PC-9 (cell line): Measurements from ENCODE around the gene ZNF628. TPM values are rescaled to one million over a fixed set of nuclear protein-coding genes. Genes with fewer than 3 reads are reported as not detected.
A peak's percentile ranks its signal among the peaks of the same experiment; 100 is the strongest.

Source experiments
- BruUV-seq: library from RNA; stranded (reverse); fragments of 400-500 nt; replicated peaks from 2 replicates; lab custom pipeline; 2021; lab: Mats Ljungman, UMichigan
- CTCF ChIA-PET: fragments of 300-600 bp; sonication (Branson Sonifier 250); formaldehyde crosslinking; loops from one replicate; lab custom pipeline; 2022; ENCODE audit warnings: antibody characterized with exemption; lab: Charles Lee
- POLR2A ChIA-PET: fragments of 300-600 bp; sonication (Branson Sonifier 250); formaldehyde crosslinking; loops from one replicate; lab custom pipeline; 2022; ENCODE audit warnings: antibody characterized with exemption; ENCODE audit not compliant: unreplicated experiment; lab: Charles Lee
- DNase-seq, 2 experiments: peaks; one replicate each; pipeline versions ENCODE4 v3.0.0 to v3.0.0-alpha.2; 2015 to 2022; ENCODE audit warnings: mixed read lengths in 1 of 2
- H2AFZ ChIP-seq: fragments of 200-600 bp; sonication (generic); 2 replicates; pipeline ENCODE4 v1.8.1; 2017; ENCODE audit warnings: antibody characterized with exemption
- H3F3A ChIP-seq: fragments of 200-600 bp; sonication (generic); 2 replicates; pipeline ENCODE4 v1.8.1; 2017; ENCODE audit warnings: antibody characterized with exemption, mild to moderate bottlenecking, low read depth; ENCODE audit not compliant: insufficient read depth
- H3K27ac ChIP-seq: fragments of 200-600 bp; sonication (generic); 2 replicates; pipeline ENCODE4 v1.6.1; 2016; ENCODE audit warnings: mixed run types
- H3K27me3 ChIP-seq: fragments of 200-600 bp; sonication (generic); 2 replicates; pipeline ENCODE4 v1.6.1; 2016; ENCODE audit warnings: low read depth, mixed run types; ENCODE audit not compliant: insufficient read depth
- H3K36me3 ChIP-seq: fragments of 200-600 bp; sonication (generic); 2 replicates; pipeline ENCODE4 v1.6.1; 2016; ENCODE audit warnings: low read depth, mixed run types
- H3K4me1 ChIP-seq: fragments of 200-600 bp; sonication (generic); replicated peaks from 2 replicates; pipeline ENCODE4 v1.6.1; 2016; ENCODE audit warnings: mixed run types; ENCODE audit not compliant: insufficient read depth
- H3K4me2 ChIP-seq: fragments of 200-600 bp; sonication (generic); 2 replicates; pipeline ENCODE4 v1.6.1; 2017; ENCODE audit warnings: mixed run types
- H3K4me3 ChIP-seq: fragments of 200-600 bp; sonication (generic); 2 replicates; pipeline ENCODE4 v1.6.1; 2016; ENCODE audit warnings: mixed run types
- H3K79me2 ChIP-seq: fragments of 200-600 bp; sonication (generic); 2 replicates; pipeline ENCODE4 v1.6.1; 2017; ENCODE audit warnings: low read depth, mixed run types
- H3K9me2 ChIP-seq: fragments of 200-600 bp; sonication (generic); 2 replicates; pipeline ENCODE4 v1.8.1; 2017; ENCODE audit warnings: mild to moderate bottlenecking; ENCODE audit not compliant: insufficient read depth
- H3K9me3 ChIP-seq: fragments of 200-600 bp; sonication (generic); 2 replicates; pipeline ENCODE4 v1.8.1; 2016; ENCODE audit warnings: low read depth; ENCODE audit not compliant: insufficient read depth
- H4K20me1 ChIP-seq: fragments of 200-600 bp; sonication (generic); 2 replicates; pipeline ENCODE4 v1.8.1; 2017; ENCODE audit not compliant: insufficient read depth
- EZH2 ChIP-seq: fragments of 200-600 bp; sonication (generic); IDR thresholded peaks from 2 replicates; pipeline ENCODE4 v1.8.0; 2017; ENCODE audit warnings: antibody characterized with exemption, low read depth
- intact Hi-C: fragments of 100-400 bp; cut with micrococcal nuclease; formaldehyde crosslinking; loops from one replicate; pipeline ENCODE4 v1.10.0; 2022; ENCODE audit not compliant: unreplicated experiment
- total RNA-seq: library from RNA; stranded (reverse); gene quantifications from 2 replicates; pipeline ENCODE4 v1.2.3, GENCODE V29; 2021
- TF ChIP-seq, protein P1 (sequence below): fragments of 200-600 bp; sonication (generic); conservative IDR thresholded peaks from 2 replicates; pipeline ENCODE4 v1.6.1; 2017; ENCODE audit warnings: mixed run types, antibody characterized with exemption, mild to moderate bottlenecking, moderate library complexity

The ZNF628 gene
- total RNA-seq, 1 experiment from 2014 or later, result 19.3 TPM

DNA sequence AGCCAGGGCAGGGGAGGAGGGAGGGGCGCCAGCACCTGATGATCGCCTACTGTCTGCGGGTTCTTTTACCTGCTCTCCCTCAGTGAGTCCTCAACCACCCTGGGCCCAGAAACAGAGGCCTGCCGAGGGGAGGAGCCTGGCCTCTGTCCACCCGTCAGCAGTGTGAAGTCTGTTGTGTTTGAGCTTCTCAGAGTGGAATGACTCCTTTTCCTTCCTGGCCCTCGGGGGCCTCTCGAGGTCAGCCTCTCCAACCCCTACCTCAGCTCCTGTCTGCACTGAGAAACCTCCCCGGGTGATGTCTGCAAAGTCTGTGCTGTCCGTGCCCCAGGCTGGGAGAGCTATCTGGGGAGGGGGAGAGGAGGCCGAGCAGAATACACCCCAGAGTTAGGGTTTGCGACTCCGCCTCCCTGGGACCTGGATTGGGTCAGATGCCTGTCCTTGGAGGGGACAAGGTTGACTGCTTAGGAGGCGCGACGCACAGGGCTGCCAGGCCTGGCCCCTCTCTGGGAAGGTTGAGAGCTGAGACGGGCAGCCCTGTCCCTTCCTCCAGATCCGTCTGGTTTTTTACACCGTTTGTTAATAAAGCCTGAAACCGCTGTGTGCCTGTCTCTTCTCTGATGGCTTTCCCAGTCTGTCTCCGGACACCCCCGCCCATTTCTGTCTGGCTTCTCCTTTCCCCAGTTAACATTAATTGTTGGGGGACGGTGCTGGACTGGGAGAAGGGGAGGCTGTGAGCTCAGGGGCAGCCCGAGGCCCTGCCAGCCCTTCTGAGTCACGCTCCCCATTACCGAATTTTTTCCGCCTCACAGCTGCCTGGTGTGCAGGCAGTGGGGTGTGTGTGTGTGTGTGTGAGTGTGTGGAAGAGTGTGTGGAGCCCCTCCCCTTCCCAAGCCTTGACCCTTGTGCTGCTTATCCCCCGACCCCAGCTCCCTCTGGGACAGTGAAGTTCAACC is 10.8 kb downstream of the ZNF628 start:
- no peaks in the 10 kb centered on the region; the same call in 1 of the 2 replicates for H4K20me1 ChIP-seq
- 0 out of 2 replicates have a peak overlapping the region, but pooled peaks have one; percentile 2 for H3K27ac ChIP-seq
- intact Hi-C loops, result no loop called here
- ChIA-PET CTCF (interaction anchor here (0.6 to 1.0 kb wide), 5 partner anchors 11 to 1016 kb away, joined by 3 to 7 read pairs (median 4); no protein-coding TSS in a partner anchor), POLR2A (interaction anchor here (0.6 to 1.2 kb wide), 10 partner anchors 8 to 139 kb away, joined by 3 to 12 read pairs (median 5); partner anchors contain the start of genes ISOC2, ZNF628 and ZNF784)
- H3K9me3 ChIP-seq, result no peaks in the 10 kb centered on the region
- peaks cover 3% of the 10 kb centered on the region; the same call in 1 of the 2 replicates for H3K27me3 ChIP-seq
- peak overlapping the region; percentile 41 for H3K4me2 ChIP-seq
- H3K4me1 ChIP-seq, result peaks cover 21% of the 10 kb centered on the region
- H3F3A ChIP-seq, result peaks cover 22% of the 10 kb centered on the region; the same call in 1 of the 2 replicates
- TSS peak; percentile 21 for BruUV-seq
- no peak overlapping the region for H3K4me3 ChIP-seq
- H3K79me2 ChIP-seq, result no peaks in the 10 kb centered on the region; the same call in 1 of the 2 replicates
- H2AFZ ChIP-seq, result no peak overlapping the region
- H3K36me3 ChIP-seq, result no peaks in the 10 kb centered on the region
- no peaks in the 10 kb centered on the region for H3K9me2 ChIP-seq
- TF ChIP-seq EZH2, result no peak
- TF ChIP-seq, protein P1, sequence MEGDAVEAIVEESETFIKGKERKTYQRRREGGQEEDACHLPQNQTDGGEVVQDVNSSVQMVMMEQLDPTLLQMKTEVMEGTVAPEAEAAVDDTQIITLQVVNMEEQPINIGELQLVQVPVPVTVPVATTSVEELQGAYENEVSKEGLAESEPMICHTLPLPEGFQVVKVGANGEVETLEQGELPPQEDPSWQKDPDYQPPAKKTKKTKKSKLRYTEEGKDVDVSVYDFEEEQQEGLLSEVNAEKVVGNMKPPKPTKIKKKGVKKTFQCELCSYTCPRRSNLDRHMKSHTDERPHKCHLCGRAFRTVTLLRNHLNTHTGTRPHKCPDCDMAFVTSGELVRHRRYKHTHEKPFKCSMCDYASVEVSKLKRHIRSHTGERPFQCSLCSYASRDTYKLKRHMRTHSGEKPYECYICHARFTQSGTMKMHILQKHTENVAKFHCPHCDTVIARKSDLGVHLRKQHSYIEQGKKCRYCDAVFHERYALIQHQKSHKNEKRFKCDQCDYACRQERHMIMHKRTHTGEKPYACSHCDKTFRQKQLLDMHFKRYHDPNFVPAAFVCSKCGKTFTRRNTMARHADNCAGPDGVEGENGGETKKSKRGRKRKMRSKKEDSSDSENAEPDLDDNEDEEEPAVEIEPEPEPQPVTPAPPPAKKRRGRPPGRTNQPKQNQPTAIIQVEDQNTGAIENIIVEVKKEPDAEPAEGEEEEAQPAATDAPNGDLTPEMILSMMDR, result no peak
- peak; percentile 65 to 69 for DNase-seq

DNA sequence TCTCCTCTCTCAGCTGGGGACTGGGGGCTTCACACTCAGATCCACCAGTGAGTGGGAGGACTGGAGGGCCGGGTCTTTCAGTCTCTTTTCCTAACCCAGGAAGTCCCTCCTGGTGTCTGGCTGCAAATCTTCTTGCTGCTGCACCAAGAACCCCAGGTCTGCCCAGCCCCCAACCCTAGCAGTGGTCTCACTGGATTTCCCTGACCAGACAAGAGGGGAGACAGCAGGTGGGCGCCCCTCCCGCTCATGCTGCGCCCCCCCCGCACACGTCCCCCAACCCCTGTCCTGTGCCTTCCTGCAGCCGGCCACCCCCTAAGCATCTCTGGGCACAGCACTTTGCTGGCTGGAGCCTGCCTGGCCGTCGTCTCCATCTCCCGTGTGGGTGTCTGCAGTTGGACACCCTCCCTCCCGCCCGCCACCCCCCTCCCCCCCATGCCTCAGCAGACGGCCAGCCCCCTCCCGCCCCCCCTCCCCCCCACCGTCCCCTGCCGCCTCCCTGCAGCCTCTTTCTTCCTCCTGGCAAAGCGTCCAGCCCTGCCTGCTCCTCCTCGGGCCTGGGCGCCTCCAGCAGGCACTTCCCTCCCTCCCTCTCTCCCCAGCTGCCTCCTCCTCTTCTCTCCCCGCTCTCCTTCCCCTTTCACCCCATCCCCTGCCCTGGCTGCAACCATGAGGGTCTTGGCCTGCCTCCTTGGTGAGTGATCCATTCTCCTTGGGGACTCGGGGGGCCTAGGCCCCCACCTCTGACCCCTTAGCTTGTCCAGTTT is 11.7 kb downstream of the ZNF628 start, which contains the start of gene SSC5D:
TSS of gene SSC5D (plus strand) at position 513 of the 764 bp plus-strand sequence. CDS start at position 667, 154 bp downstream.
- TF ChIP-seq, protein P1, result no peak
- TF ChIP-seq EZH2, result no peak
- Histone ChIP-seq H3K27me3 (peaks cover 3% of the 10 kb centered on the region; the same call in 1 of the 2 replicates), H3K79me2 (no peaks in the 10 kb centered on the region; the same call in 1 of the 2 replicates), H4K20me1 (no peaks in the 10 kb centered on the region; the same call in 1 of the 2 replicates), H3K4me2 (peak within 1 kb of the TSS; percentile 41), H3K27ac (0 out of 2 replicates have a peak within 1 kb of the TSS, but pooled peaks have one; percentile 2), H3K9me2 (no peaks in the 10 kb centered on the region), H3K9me3 (no peaks in the 10 kb centered on the region), H3K4me1 (peaks cover 21% of the 10 kb centered on the region), H2AFZ (no peak within 1 kb of the TSS), H3K4me3 (no peak within 1 kb of the TSS), H3F3A (peaks cover 22% of the 10 kb centered on the region; the same call in 1 of the 2 replicates), H3K36me3 (no peaks in the 10 kb centered on the region)
- CTCF ChIA-PET, result interaction anchor here (0.8 to 1.0 kb wide), 2 partner anchors 17 to 138 kb away, joined by 4 to 10 read pairs; no protein-coding TSS in a partner anchor
- POLR2A ChIA-PET, result interaction anchor here (0.5 to 0.7 kb wide), 5 partner anchors 12 to 513 kb away, joined by 3 to 20 read pairs (median 5); partner anchors contain the start of gene ZNF628
- no TSS peak for BruUV-seq
- intact Hi-C loops, result no loop called here
- no peak for DNase-seq
